ENCODE measurements around the gene YOD1. TPM values are rescaled to one million over a fixed set of nuclear protein-coding genes. Genes with fewer than 3 reads are reported as not detected.

YOD1 gene
- total and polyA plus RNA-seq, 10 of the 15 experiments (the other 5 are each of a cell fraction or from before 2014, with no cell fraction given), result 2.1 to 7.9 (median 5.0) TPM

- TF ChIP-seq CREM (IDR thresholded peaks at IDR 0.05; ENCODE audit: low read depth), result no peak
- TF ChIP-seq TCF7 (IDR thresholded peaks at IDR 0.05; ENCODE audit: borderline replicate concordance), result no peak
- TF ChIP-seq ASH2L (IDR thresholded peaks at IDR 0.05; ENCODE audit: borderline replicate concordance, low read depth), result peak; percentile 62; the same call in 1 of the 2 replicates
- peak; percentile 54; the same call in 1 of the 2 replicates for TF ChIP-seq RUNX3 (IDR thresholded peaks at IDR 0.05; ENCODE audit: low read length)
- TF ChIP-seq CBX5 (IDR thresholded peaks at IDR 0.05; ENCODE audit: low read depth), result 0 out of 2 replicates have a peak, but pooled peaks have one; percentile 70
- TF ChIP-seq, protein P1, sequence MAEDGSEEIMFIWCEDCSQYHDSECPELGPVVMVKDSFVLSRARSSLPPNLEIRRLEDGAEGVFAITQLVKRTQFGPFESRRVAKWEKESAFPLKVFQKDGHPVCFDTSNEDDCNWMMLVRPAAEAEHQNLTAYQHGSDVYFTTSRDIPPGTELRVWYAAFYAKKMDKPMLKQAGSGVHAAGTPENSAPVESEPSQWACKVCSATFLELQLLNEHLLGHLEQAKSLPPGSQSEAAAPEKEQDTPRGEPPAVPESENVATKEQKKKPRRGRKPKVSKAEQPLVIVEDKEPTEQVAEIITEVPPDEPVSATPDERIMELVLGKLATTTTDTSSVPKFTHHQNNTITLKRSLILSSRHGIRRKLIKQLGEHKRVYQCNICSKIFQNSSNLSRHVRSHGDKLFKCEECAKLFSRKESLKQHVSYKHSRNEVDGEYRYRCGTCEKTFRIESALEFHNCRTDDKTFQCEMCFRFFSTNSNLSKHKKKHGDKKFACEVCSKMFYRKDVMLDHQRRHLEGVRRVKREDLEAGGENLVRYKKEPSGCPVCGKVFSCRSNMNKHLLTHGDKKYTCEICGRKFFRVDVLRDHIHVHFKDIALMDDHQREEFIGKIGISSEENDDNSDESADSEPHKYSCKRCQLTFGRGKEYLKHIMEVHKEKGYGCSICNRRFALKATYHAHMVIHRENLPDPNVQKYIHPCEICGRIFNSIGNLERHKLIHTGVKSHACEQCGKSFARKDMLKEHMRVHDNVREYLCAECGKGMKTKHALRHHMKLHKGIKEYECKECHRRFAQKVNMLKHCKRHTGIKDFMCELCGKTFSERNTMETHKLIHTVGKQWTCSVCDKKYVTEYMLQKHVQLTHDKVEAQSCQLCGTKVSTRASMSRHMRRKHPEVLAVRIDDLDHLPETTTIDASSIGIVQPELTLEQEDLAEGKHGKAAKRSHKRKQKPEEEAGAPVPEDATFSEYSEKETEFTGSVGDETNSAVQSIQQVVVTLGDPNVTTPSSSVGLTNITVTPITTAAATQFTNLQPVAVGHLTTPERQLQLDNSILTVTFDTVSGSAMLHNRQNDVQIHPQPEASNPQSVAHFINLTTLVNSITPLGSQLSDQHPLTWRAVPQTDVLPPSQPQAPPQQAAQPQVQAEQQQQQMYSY (CRISPR knock-in tag; IDR thresholded peaks at IDR 0.05), result no peak
- no peak for TF ChIP-seq TCF3 (IDR thresholded peaks at IDR 0.05; ENCODE audit: borderline replicate concordance, insufficient read depth, low read depth, low read length)
- TF ChIP-seq, protein P2, sequence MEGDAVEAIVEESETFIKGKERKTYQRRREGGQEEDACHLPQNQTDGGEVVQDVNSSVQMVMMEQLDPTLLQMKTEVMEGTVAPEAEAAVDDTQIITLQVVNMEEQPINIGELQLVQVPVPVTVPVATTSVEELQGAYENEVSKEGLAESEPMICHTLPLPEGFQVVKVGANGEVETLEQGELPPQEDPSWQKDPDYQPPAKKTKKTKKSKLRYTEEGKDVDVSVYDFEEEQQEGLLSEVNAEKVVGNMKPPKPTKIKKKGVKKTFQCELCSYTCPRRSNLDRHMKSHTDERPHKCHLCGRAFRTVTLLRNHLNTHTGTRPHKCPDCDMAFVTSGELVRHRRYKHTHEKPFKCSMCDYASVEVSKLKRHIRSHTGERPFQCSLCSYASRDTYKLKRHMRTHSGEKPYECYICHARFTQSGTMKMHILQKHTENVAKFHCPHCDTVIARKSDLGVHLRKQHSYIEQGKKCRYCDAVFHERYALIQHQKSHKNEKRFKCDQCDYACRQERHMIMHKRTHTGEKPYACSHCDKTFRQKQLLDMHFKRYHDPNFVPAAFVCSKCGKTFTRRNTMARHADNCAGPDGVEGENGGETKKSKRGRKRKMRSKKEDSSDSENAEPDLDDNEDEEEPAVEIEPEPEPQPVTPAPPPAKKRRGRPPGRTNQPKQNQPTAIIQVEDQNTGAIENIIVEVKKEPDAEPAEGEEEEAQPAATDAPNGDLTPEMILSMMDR (IDR thresholded peaks at IDR 0.05 in 2 of 3, conservative IDR thresholded peaks at IDR 0.05 in 1 of 3; ENCODE audit: control insufficient read depth in 2 of 3, extremely low read depth in 1 of 3, insufficient read depth in 1 of 3, low read depth in 3 of 3, low read length in 3 of 3), result no peak
- no peak for TF ChIP-seq FOS (IDR thresholded peaks at IDR 0.05; ENCODE audit: borderline replicate concordance, extremely low read depth, insufficient read length)
- no peak for TF ChIP-seq KLF5 (IDR thresholded peaks at IDR 0.05; ENCODE audit: partially characterized antibody)
- TF ChIP-seq, protein P3, sequence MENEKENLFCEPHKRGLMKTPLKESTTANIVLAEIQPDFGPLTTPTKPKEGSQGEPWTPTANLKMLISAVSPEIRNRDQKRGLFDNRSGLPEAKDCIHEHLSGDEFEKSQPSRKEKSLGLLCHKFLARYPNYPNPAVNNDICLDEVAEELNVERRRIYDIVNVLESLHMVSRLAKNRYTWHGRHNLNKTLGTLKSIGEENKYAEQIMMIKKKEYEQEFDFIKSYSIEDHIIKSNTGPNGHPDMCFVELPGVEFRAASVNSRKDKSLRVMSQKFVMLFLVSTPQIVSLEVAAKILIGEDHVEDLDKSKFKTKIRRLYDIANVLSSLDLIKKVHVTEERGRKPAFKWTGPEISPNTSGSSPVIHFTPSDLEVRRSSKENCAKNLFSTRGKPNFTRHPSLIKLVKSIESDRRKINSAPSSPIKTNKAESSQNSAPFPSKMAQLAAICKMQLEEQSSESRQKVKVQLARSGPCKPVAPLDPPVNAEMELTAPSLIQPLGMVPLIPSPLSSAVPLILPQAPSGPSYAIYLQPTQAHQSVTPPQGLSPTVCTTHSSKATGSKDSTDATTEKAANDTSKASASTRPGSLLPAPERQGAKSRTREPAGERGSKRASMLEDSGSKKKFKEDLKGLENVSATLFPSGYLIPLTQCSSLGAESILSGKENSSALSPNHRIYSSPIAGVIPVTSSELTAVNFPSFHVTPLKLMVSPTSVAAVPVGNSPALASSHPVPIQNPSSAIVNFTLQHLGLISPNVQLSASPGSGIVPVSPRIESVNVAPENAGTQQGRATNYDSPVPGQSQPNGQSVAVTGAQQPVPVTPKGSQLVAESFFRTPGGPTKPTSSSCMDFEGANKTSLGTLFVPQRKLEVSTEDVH (IDR thresholded peaks at IDR 0.05; ENCODE audit: low read depth, partially characterized antibody), result no peak
- no peak for TF ChIP-seq STAT1 (conservative IDR thresholded peaks at IDR 0.05)
- no peak for TF ChIP-seq EZH2 (IDR thresholded peaks at IDR 0.05; ENCODE audit: borderline replicate concordance, control insufficient read depth, low read depth, low read length)
- TF ChIP-seq BMI1 (IDR thresholded peaks at IDR 0.05; ENCODE audit: borderline replicate concordance), result no peak
- 0 out of 3 replicates have a peak, but pooled peaks have one; percentile 31 for TF ChIP-seq POU2F2 (IDR thresholded peaks at IDR 0.05; ENCODE audit: borderline replicate concordance, low read depth, low read length)
- TF ChIP-seq MAX (IDR thresholded peaks at IDR 0.05; ENCODE audit: low read depth, low read length), result peak; percentile 28
- TF ChIP-seq RELB (IDR thresholded peaks at IDR 0.05; ENCODE audit: low read depth), result peak; percentile 77
- no peak for TF ChIP-seq MEF2B (IDR thresholded peaks at IDR 0.05; ENCODE audit: partially characterized antibody, poor library complexity, severe bottlenecking)
- no peak for TF ChIP-seq NBN (IDR thresholded peaks at IDR 0.05)
These were observed 373 bp downstream of the YOD1 start (continued) for GRCh38 chr1:207050480-207051190.
